SK-N-SH treated with all-trans-retinoic acid at 6 μM for 48 hours (cell line): ENCODE results near the gene FBXL13.

Experiments
- ATAC-seq: fragments of 200-7000 bp; cut with Tn5 transposase; 3 replicates; pipeline ENCODE4 v1.9.1; 2020; ENCODE audit warnings: mild to moderate bottlenecking, moderate library complexity
- ARNTL ChIP-seq: fragments of 450-650 bp; formaldehyde crosslinking; IDR thresholded peaks from 2 replicates; pipeline ENCODE4 v1.5.0; 2020; ENCODE audit warnings: low read depth, mild to moderate bottlenecking, moderate library complexity, borderline replicate concordance
- CREB5 ChIP-seq: fragments of 250-450 bp; sonication (Bioruptor Pico); IDR thresholded peaks from 2 replicates; pipeline ENCODE4 v1.5.1; 2020; ENCODE audit warnings: low read depth, mild to moderate bottlenecking, moderate library complexity
- CSDC2 ChIP-seq: fragments of 250-450 bp; sonication (Bioruptor Pico); IDR thresholded peaks from 2 replicates; pipeline ENCODE4 v1.5.0; 2020; ENCODE audit warnings: mild to moderate bottlenecking, moderate library complexity
- CSRNP3 ChIP-seq: fragments of 250-450 bp; sonication (Bioruptor Pico); IDR thresholded peaks from 2 replicates; pipeline ENCODE4 v1.5.1; 2021; ENCODE audit warnings: mild to moderate bottlenecking, moderate library complexity
- ESRRG ChIP-seq: fragments of 250-450 bp; sonication (Bioruptor Pico); IDR thresholded peaks from 2 replicates; pipeline ENCODE4 v1.6.1; 2021; ENCODE audit warnings: mild to moderate bottlenecking
- GLIS3 ChIP-seq: fragments of 250-450 bp; sonication (Bioruptor Pico); IDR thresholded peaks from 2 replicates; pipeline ENCODE4 v1.5.0; 2020; ENCODE audit warnings: mild to moderate bottlenecking, moderate library complexity
- ISL1 ChIP-seq: fragments of 250-450 bp; sonication (Bioruptor Pico); IDR thresholded peaks from 2 replicates; pipeline ENCODE4 v2.1.2; 2022; ENCODE audit warnings: mild to moderate bottlenecking, moderate library complexity
- OSR1 ChIP-seq: fragments of 250-450 bp; sonication (Bioruptor Pico); IDR thresholded peaks from 2 replicates; pipeline ENCODE4 v1.8.0; 2022; ENCODE audit warnings: moderate library complexity, mild to moderate bottlenecking, inconsistent platforms
- PATZ1 ChIP-seq: fragments of 250-450 bp; sonication (Bioruptor Pico); IDR thresholded peaks from 2 replicates; pipeline ENCODE4 v1.8.0; 2020; ENCODE audit warnings: mild to moderate bottlenecking, moderate library complexity, borderline replicate concordance
- POU6F1 ChIP-seq: fragments of 250-450 bp; sonication (Bioruptor Pico); IDR thresholded peaks from 2 replicates; pipeline ENCODE4 v1.8.0; 2021; ENCODE audit warnings: low read depth, mild to moderate bottlenecking, moderate library complexity, borderline replicate concordance
- RARB ChIP-seq: fragments of 250-450 bp; sonication (Bioruptor Pico); IDR thresholded peaks from 2 replicates; pipeline ENCODE4 v1.8.0; 2021; ENCODE audit warnings: mild to moderate bottlenecking, moderate library complexity
- SNAI2 ChIP-seq: fragments of 250-450 bp; sonication (Bioruptor Pico); IDR thresholded peaks from 2 replicates; pipeline ENCODE4 v1.5.0; 2020; ENCODE audit warnings: mild to moderate bottlenecking, moderate library complexity
- TCF4 ChIP-seq: fragments of 250-450 bp; sonication (Bioruptor Pico); IDR thresholded peaks from 2 replicates; pipeline ENCODE4 v1.8.0; 2021; ENCODE audit warnings: mild to moderate bottlenecking, moderate library complexity, borderline replicate concordance
- TSHZ2 ChIP-seq: fragments of 250-450 bp; sonication (Bioruptor Pico); IDR thresholded peaks from 2 replicates; pipeline ENCODE4 v1.5.0; 2020; ENCODE audit warnings: mild to moderate bottlenecking, moderate library complexity
- ZC3H10 ChIP-seq: fragments of 250-450 bp; sonication (Bioruptor Pico); IDR thresholded peaks from 2 replicates; pipeline ENCODE4 v1.5.1; 2021; ENCODE audit warnings: mild to moderate bottlenecking, moderate library complexity
- ZFP3 ChIP-seq: fragments of 250-450 bp; sonication (Bioruptor Pico); IDR thresholded peaks from 2 replicates; pipeline ENCODE4 v1.5.0; 2020; ENCODE audit warnings: mild to moderate bottlenecking, moderate library complexity
- ZFP30 ChIP-seq: fragments of 450-650 bp; formaldehyde crosslinking; IDR thresholded peaks from 2 replicates; pipeline ENCODE4 v1.5.0; 2022; ENCODE audit warnings: mild to moderate bottlenecking, moderate library complexity
- ZNF8 ChIP-seq: fragments of 450-650 bp; formaldehyde crosslinking; IDR thresholded peaks from 2 replicates; pipeline ENCODE4 v1.5.0; 2020; ENCODE audit warnings: mild to moderate bottlenecking, moderate library complexity

The FBXL13 gene

GRCh38 chr7:102985176-102985783 lies 89.3 kb downstream of the FBXL13 start:
- TF ChIP-seq ZFP30 (CRISPR knock-in tag) = no peak
- TF ChIP-seq ISL1 (CRISPR knock-in tag) = peak; percentile 42; the same call in 1 of the 2 replicates
- TF ChIP-seq, all 23 proteins: peak for 1
- no peak for ATAC-seq

GRCh38 chr7:102983602-102984001 lies 91.0 kb downstream of the FBXL13 start:
- no peak for TF ChIP-seq PATZ1 (CRISPR knock-in tag)
- TF ChIP-seq ZFP3 = no peak
- no peak for TF ChIP-seq OSR1 (CRISPR knock-in tag)
- TF ChIP-seq ZC3H10 (CRISPR knock-in tag) = no peak
- no peak for TF ChIP-seq TCF4 (CRISPR knock-in tag)
- no peak for TF ChIP-seq SNAI2 (CRISPR knock-in tag)
- no peak for TF ChIP-seq ARNTL (CRISPR knock-in tag)
- TF ChIP-seq RARB (CRISPR knock-in tag) = no peak
- no peak for TF ChIP-seq GLIS3 (CRISPR knock-in tag)
- TF ChIP-seq ZNF8 = no peak
- no peak for TF ChIP-seq TSHZ2 (CRISPR knock-in tag)
- TF ChIP-seq CSDC2 (CRISPR knock-in tag) = no peak
- TF ChIP-seq, all 23 proteins: peak for 0
- no peak for ATAC-seq

GRCh38 chr7:102982235-102982634 lies 92.4 kb downstream of the FBXL13 start:
- TF ChIP-seq CSDC2 (CRISPR knock-in tag) = no peak
- no peak for TF ChIP-seq SNAI2 (CRISPR knock-in tag)
- TF ChIP-seq ZFP30 (CRISPR knock-in tag) = no peak
- TF ChIP-seq CREB5 (CRISPR knock-in tag) = no peak
- no peak for TF ChIP-seq TSHZ2 (CRISPR knock-in tag)
- no peak for TF ChIP-seq ARNTL (CRISPR knock-in tag)
- TF ChIP-seq OSR1 (CRISPR knock-in tag) = no peak
- TF ChIP-seq POU6F1 (CRISPR knock-in tag) = no peak
- TF ChIP-seq ISL1 (CRISPR knock-in tag) = no peak
- no peak for TF ChIP-seq ZNF8
- TF ChIP-seq GLIS3 (CRISPR knock-in tag) = no peak
- no peak for TF ChIP-seq CSRNP3
- TF ChIP-seq PATZ1 (CRISPR knock-in tag) = no peak
- TF ChIP-seq ESRRG (CRISPR knock-in tag) = no peak
- no peak for ATAC-seq
